Activated naive CD4-positive, alpha-beta T cell treated with anti-CD3 and anti-CD28 coated beads, Interleukin-2, amount 50 U/mL, for 72 hours (primary cell): ENCODE results near the gene TXNRD1. TPM values are rescaled to one million over a fixed set of nuclear protein-coding genes. Genes with fewer than 3 reads are reported as not detected.
"Not testable (repeated sequence)": the region's sequence is repeated elsewhere in the genome, so short reads cannot be mapped to it uniquely, and the experiment has no call there.

Source experiments
- ATAC-seq, 2 donors: fragments of 150-1000 bp; cut with Tn5 transposase; 2 replicates each; pipeline ENCODE4 v1.10.0; 2021; ENCODE audit warnings: mild to moderate bottlenecking in 2 of 2, moderate library complexity in 2 of 2
- DNase-seq, 2 donors: peaks; one replicate each; pipeline ENCODE4 v3.0.0; 2021 to 2022; ENCODE audit warnings: low spot score in 2 of 2
- H3K27ac Mint-ChIP-seq, 2 donors: one replicate each; pipeline ENCODE4 v1.8.0; 2022; ENCODE audit warnings: mild to moderate bottlenecking in 2 of 2, mixed read lengths in 2 of 2
- H3K36me3 Mint-ChIP-seq, 2 donors: one replicate each; pipeline ENCODE4 v1.8.0; 2022; ENCODE audit warnings: mixed read lengths in 2 of 2
- H3K9me3 Mint-ChIP-seq, 2 donors: one replicate each; pipeline ENCODE4 v1.8.0; 2022; ENCODE audit warnings: mixed read lengths in 2 of 2
- total RNA-seq, 2 donors: library from RNA; stranded (reverse); gene quantifications; one replicate each; pipeline ENCODE4 v1.2.3, GENCODE V29; 2022

The TXNRD1 gene
- total RNA-seq = 100 to 1,000 TPM in 1 of 2 donors, 10 to 100 TPM in 1; 86.4 to 160 TPM

DNA sequence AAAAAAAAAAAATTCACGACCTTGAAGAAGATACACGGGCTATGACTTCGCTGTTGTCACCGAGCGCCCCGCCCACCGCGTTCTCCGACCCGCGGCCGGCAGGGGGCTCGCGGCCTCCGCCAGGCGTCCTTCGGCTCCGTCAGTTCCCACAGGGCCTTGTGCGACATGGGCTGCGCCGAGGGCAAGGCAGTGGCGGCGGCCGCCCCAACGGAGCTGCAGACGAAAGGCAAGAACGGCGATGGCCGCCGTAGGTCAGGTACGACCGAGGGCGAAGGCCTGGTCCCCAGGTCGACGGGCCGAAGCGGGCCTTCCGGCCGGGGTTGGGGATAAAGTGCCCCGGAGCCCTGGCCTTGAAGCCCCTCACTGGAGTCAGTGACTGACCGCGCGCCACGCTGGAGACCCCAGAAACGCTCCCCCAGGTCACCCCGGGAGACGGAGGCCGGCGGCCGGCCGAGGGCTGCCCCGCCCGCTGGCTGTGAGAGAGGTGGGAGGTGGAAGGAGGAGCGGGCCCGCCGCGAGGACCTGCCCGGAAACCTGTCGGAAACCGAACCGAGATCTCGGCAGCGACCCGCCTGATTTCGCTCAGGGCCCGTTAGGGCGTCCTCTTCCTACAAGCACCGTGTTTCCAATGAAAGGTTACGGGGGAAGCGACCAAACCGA is at the start of gene TXNRD1:
Gene TXNRD1, plus strand, starts transcription at position 142 of the 660 bp plus-strand sequence. Its CDS starts 24 bp downstream, at position 166.
- Mint-ChIP-seq H3K9me3 (peaks cover 0 to 10% of the 10 kb centered on the region in 2 donors), H3K36me3 (peaks cover 0 to 11% of the 10 kb centered on the region in 2 donors), H3K27ac (peak within 1 kb of the TSS; percentile 79 to 96)
- DNase-seq (peak; percentile 83 to 87), ATAC-seq (peak; percentile 83 to 90)

GRCh38 chr12:104165801-104166200 is 49.8 kb upstream of the TXNRD1 start:
- ATAC-seq = no peak
- Mint-ChIP-seq H3K9me3 (no peaks in the 10 kb centered on the region), H3K27ac (no peak overlapping the region), H3K36me3 (no peaks in the 10 kb centered on the region)
- DNase-seq = no peak

DNA sequence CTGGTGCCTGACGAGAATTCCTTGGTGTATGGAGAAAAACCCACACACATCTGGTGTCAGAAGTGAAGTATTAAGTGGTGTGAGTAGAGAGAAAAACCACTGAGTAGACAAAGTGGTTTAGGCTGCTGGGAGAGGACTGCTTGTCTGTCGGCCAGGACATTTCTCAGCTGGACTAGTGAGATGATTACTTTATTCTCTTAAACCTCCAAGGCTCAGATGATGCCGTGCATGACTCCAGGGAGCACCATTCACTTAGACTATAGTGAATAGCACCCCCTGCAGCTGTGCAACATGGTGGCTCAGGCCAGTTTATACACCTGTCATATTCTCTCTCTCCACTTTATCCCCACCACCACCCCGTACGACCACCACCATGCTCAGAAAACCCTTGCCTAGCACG is 49.1 kb upstream of the TXNRD1 start:
- Mint-ChIP-seq H3K27ac (no peak overlapping the region), H3K9me3 (no peaks in the 10 kb centered on the region), H3K36me3 (no peaks in the 10 kb centered on the region)
- no peak for ATAC-seq
- no peak for DNase-seq

GRCh38 chr12:104167519-104168458 is 47.8 kb upstream of the TXNRD1 start:
- H3K9me3 Mint-ChIP-seq = no peaks in the 10 kb centered on the region
- ATAC-seq (no peak), DNase-seq (no peak)
- no peaks in the 10 kb centered on the region for H3K36me3 Mint-ChIP-seq
- H3K27ac Mint-ChIP-seq = no peak overlapping the region

- ATAC-seq (no peak), DNase-seq (no peak)
- Mint-ChIP-seq H3K36me3 (no peaks in the 10 kb centered on the region), H3K27ac (no peak overlapping the region), H3K9me3 (no peaks in the 10 kb centered on the region)
Observed at GRCh38 chr12:104168596-104168995, 47.0 kb upstream of the TXNRD1 start.

DNA sequence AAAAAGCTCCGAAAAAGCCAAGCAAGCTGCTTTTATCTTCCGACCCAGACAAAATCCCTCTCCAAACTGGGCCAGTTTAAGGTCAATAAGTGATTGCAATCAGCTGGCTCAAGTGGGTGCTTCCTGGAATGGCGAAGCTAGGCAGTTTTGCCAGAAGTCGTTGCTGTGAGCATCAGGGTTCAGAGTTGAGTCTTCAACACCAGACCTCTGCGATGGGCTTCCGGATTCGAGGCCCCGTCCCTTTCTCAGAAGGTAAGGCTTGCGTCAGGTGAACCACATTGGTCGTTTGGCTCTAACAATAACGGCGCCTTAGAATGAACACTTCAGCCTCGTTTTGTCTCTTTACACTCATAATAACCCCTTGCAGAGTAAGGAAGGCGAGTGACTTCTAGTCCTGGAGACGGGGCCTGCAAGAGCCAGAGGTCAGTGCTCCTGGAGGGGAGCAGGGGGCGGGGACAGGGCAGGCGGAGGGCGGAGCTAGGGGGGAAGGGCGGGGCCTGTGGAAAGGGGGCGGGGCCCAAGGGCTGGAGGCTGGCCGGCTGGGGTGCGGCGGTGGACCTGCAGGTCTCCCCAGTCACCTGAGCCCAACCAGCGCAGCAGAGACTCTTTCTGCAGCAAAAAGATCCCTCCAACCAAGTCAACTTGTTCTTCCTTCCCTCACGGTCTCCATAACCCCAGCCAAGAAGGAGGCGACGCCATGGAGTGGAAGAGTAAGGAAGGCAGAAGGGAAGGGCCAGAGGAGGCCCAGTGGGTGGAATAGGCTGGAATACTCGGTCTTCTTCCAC is 43.6 kb upstream of the TXNRD1 start:
- no peak for DNase-seq
- ATAC-seq = no peak
- no peak overlapping the region for H3K27ac Mint-ChIP-seq
- H3K36me3 Mint-ChIP-seq = no peaks in the 10 kb centered on the region
- H3K9me3 Mint-ChIP-seq = no peaks in the 10 kb centered on the region

- ATAC-seq = no peak
Observed at GRCh38 chr12:104172570-104172947, 43.0 kb upstream of the TXNRD1 start.

DNA sequence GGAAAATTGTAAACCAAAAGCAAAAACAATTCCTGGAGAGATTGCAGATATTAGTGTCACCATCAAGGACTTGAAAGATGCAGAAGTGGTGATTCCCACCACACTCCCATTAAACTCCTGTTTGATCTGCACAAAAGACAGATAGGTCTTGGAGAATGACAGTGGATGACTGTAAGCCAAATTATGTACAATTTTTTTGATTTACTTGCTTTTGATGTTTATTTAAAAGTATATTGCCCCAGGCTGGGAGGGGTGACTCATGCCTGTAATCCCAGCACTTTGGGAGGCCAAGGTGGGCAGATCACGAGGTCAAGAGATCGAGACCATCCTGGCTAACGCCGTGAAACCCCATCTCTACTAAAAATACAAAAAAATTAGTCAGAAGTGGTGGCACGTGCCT is 41.8 kb upstream of the TXNRD1 start:
- H3K36me3 Mint-ChIP-seq, ATAC-seq, H3K27ac Mint-ChIP-seq, DNase-seq, H3K9me3 Mint-ChIP-seq: not testable (repeated sequence)

More at GRCh38 chr12:104172570-104172947, 43.0 kb upstream of the TXNRD1 start:
- H3K27ac Mint-ChIP-seq = no peak overlapping the region
- H3K9me3 Mint-ChIP-seq = no peaks in the 10 kb centered on the region
- H3K36me3 Mint-ChIP-seq = no peaks in the 10 kb centered on the region
- no peak for DNase-seq

GRCh38 chr12:104175726-104176247 is 39.8 kb upstream of the TXNRD1 start:
- ATAC-seq = no peak
- H3K36me3 Mint-ChIP-seq = no peaks in the 10 kb centered on the region
- H3K9me3 Mint-ChIP-seq = no peaks in the 10 kb centered on the region
- no peak for DNase-seq
- no peak overlapping the region for H3K27ac Mint-ChIP-seq

DNA sequence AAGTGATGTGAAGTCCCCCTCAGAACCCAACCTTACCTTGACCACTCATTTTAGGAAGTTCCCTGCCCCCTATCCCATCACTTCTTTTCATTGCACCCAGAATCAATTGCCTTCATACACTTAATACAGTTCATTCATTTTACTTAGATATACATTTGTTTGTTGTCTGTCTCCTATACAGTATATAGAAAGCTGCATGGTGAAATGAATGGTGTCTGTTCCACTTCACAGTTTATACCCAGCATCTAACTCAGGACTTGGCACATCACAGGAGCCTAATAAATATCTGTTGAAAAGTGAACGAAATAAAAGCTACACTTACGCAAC is 38.3 kb upstream of the TXNRD1 start:
- DNase-seq = no peak
- Mint-ChIP-seq H3K36me3 (no peaks in the 10 kb centered on the region), H3K9me3 (no peaks in the 10 kb centered on the region), H3K27ac (no peak overlapping the region)
- peak in 1 of 2 donors; percentile 32 for ATAC-seq

DNA sequence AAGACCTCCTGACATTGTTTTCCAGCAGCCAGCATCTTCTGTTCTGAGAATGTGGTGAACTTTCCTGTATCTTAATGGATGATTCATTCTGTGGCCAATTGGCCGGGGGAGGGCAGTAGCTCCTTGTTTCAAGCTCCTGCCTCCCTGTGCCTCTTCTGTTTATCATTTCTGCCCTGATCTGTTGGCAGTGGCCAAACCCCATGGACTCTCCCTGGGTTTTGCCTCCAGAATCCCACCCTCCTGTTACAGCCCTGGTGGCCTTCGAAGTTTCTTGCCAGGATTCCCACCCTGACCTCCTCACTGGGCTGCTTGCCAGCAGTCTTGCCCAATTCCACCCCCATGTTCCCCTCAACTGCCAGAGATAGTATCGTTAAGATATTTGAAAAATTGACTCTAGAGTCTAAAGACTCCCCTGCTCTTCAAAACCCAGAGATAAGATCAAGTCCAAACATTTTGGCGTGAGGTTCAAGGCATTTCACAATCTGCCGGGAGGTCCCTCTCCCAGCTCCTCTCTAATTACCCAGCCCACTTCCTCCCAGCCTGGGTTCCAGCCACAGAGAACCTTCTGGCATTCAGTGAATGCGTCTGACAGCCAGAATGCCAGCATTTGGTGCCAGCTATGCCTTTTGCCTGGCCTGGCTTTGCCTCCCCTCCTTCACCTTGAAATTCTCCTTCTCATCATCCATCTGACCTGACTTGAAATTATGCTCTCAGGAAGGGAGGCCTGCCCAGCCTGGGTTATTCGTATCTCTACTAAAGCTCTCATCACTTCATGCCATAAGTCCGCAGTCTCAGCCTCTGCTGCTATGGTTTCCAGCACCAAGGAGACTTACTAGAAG is 37.7 kb upstream of the TXNRD1 start:
- Mint-ChIP-seq H3K27ac (peak overlapping the region in 1 of 2 donors; percentile 1), H3K36me3 (no peaks in the 10 kb centered on the region), H3K9me3 (no peaks in the 10 kb centered on the region)
- ATAC-seq (peak in 1 of 2 donors; percentile 69), DNase-seq (no peak)

GRCh38 chr12:104180374-104180773 is 35.2 kb upstream of the TXNRD1 start:
- no peak for DNase-seq
- H3K36me3 Mint-ChIP-seq = peaks cover 0 to 5% of the 10 kb centered on the region in 2 donors

DNA sequence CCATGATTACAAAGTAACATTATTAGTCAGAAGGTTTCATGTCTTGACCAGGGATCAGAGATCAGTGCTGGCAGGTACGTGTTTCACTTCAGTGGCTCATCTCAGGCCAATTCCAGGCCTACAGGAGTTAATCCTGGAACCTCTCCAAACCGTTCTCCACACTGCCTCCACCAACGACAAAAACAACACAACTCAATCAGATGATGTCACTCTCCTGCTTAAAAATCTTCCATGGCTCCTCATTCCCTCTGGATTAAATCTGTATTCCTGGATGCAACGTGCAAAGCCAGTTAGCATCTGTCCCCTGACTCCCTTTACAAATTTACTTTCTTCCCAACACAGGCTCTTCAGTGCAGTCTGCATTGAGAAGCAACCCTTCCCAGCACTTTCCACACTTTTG is 34.3 kb upstream of the TXNRD1 start:
- Mint-ChIP-seq H3K27ac (no peak overlapping the region), H3K9me3 (no peaks in the 10 kb centered on the region), H3K36me3 (peaks cover 0 to 5% of the 10 kb centered on the region in 2 donors)
- no peak for ATAC-seq
- no peak for DNase-seq

More at GRCh38 chr12:104180374-104180773, 35.2 kb upstream of the TXNRD1 start:
- Mint-ChIP-seq H3K27ac (no peak overlapping the region), H3K9me3 (no peaks in the 10 kb centered on the region)
- ATAC-seq = no peak

DNA sequence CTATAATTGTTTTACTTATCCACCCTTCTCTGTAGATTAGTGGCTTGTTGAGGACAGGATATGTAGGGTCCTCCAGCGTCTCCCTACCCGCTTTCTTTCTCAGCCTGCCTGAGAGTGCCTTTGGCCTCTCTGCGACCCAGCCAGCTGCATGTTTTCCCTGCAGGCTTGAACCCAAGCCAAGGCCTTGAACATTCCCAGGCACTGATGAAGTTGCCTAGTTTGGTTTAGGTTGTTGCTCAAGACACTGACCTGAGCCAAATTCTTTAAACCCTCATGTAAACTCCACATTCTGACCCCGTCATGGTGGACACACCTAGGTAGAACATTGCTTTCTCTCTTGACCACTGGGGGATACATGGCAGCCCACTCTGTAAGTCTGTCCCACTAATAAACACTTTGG is 33.4 kb upstream of the TXNRD1 start:
- H3K36me3 Mint-ChIP-seq = peaks cover 0 to 5% of the 10 kb centered on the region in 2 donors
- ATAC-seq (no peak), DNase-seq (no peak)
- no peak overlapping the region for H3K27ac Mint-ChIP-seq
- H3K9me3 Mint-ChIP-seq = no peaks in the 10 kb centered on the region

DNA sequence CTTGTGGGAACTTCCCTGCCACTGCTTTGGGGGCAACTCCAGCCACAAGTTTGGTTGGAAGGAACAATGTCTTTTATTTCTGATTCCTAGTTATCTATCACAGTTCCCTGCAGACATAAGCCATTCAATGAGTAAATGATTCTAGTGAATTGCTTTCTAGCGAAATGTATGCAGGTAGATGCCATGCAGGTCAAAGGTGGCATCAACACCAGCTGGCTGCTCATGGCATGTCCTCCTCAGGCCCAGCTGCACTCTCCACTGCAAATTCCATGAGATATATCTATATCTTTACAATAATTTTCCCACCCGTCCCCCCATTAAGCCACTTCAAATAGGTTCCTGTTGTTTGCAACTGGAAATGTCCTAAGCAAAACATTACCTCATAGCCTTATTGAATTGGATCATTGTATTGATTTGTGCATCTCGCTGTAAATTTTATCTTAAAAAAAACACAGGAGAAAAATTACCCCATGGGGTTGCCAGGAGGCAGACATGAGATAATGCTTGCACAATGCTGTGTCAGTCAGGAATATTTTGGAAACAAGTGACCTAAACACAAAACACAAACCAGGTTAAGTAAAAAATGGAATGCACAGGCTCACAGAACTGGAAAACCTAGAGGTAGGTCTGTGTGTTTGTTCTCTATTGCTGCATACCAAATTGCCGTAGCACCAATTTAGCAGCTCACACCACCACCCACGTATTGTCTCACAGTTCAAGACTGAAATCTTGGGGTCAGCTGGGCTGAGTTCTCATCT is 32.8 kb upstream of the TXNRD1 start:
- Mint-ChIP-seq H3K27ac (no peak overlapping the region), H3K9me3 (no peaks in the 10 kb centered on the region), H3K36me3 (peaks cover 0 to 5% of the 10 kb centered on the region in 2 donors)
- no peak for ATAC-seq
- no peak for DNase-seq
